Peyer's patch (tissue), 4 donors: ENCODE results near the gene SLCO6A1.

Source experiments
- POLR2A ChIP-seq, 2 donors: fragments of 450-650 bp; IDR thresholded peaks; one replicate each; pipeline ENCODE4 v1.5.1; 2017; ENCODE audit warnings: antibody characterized with exemption in 2 of 2, mild to moderate bottlenecking in 2 of 2, moderate library complexity in 2 of 2
- TF ChIP-seq, protein P1 (sequence below), 6 experiments: fragments of 450-650 bp in 4 of 6; fragments of 200-600 bp in 2 of 6; sonication (generic) in 1 of 6; IDR thresholded peaks; one replicate each; pipeline ENCODE4 v1.5.1; 2017 to 2019; ENCODE audit warnings: antibody characterized with exemption in 6 of 6, mild to moderate bottlenecking in 3 of 6, moderate library complexity in 1 of 6

DNA sequence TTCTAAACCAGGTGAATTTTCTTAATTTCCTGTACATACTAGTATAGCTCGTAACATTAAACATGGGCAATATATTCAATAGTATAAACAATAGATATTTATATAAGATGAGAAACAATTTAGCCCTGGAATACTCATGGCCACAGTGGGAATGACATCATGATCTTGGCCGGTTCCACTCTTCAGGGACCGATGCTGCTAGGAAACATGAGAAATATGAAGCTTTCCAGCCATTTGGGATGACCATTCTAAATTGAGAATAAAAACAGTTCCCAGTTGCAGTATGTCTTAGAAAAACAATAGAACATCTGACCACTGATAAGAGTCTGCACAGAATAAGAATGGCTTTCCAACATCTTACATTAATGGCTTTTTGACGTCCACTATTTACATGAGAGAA is 33.3 kb upstream of the SLCO6A1 start:
- TF ChIP-seq, protein P1, sequence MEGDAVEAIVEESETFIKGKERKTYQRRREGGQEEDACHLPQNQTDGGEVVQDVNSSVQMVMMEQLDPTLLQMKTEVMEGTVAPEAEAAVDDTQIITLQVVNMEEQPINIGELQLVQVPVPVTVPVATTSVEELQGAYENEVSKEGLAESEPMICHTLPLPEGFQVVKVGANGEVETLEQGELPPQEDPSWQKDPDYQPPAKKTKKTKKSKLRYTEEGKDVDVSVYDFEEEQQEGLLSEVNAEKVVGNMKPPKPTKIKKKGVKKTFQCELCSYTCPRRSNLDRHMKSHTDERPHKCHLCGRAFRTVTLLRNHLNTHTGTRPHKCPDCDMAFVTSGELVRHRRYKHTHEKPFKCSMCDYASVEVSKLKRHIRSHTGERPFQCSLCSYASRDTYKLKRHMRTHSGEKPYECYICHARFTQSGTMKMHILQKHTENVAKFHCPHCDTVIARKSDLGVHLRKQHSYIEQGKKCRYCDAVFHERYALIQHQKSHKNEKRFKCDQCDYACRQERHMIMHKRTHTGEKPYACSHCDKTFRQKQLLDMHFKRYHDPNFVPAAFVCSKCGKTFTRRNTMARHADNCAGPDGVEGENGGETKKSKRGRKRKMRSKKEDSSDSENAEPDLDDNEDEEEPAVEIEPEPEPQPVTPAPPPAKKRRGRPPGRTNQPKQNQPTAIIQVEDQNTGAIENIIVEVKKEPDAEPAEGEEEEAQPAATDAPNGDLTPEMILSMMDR (IDR thresholded peaks at IDR 0.05), result no peak
- TF ChIP-seq POLR2A (IDR thresholded peaks at IDR 0.05), result no peak
